Transverse colon (tissue), 4 donors: Measurements from ENCODE around the gene ABRACL. TPM values are rescaled to one million over a fixed set of nuclear protein-coding genes. Genes with fewer than 3 reads are reported as not detected.

Experiments
- DNase-seq: peaks from one replicate; pipeline ENCODE4 v3.0.0-alpha.2; 2019
- H3K27ac ChIP-seq, 4 donors: fragments of 200-600 bp; sonication (generic); 2 replicates each; pipeline ENCODE4 v1.5.1; 2016 to 2018; ENCODE audit warnings: inconsistent platforms in 4 of 4
- H3K27me3 ChIP-seq: fragments of 200-600 bp; sonication (generic); 2 replicates; pipeline ENCODE4 v1.5.1; 2017; ENCODE audit warnings: inconsistent platforms
- H3K36me3 ChIP-seq, 4 donors: fragments of 200-600 bp; sonication (generic); 2 replicates each; pipeline ENCODE4 v1.5.1; 2017 to 2019; ENCODE audit warnings: inconsistent platforms in 4 of 4
- H3K4me1 ChIP-seq, 4 donors: fragments of 200-600 bp; sonication (generic); 2 replicates each; pipeline ENCODE4 v1.5.1; 2017 to 2020; ENCODE audit warnings: inconsistent platforms in 4 of 4
- H3K4me3 ChIP-seq, 4 donors: fragments of 200-600 bp; sonication (generic); 1 replicate in 1 of 4; 2 replicates in 3 of 4; pipeline versions ENCODE4 v1.5.1 to v1.6.1; 2017 to 2019; ENCODE audit warnings: inconsistent platforms in 4 of 4
- H3K9me3 ChIP-seq, 2 donors: fragments of 200-600 bp; sonication (generic); 2 replicates each; pipeline ENCODE4 v1.5.1; 2017 to 2019; ENCODE audit warnings: inconsistent platforms in 2 of 2
- CTCF ChIP-seq, 5 experiments: fragments of 200-600 bp in 3 of 5; fragments of 450-650 bp in 2 of 5; sonication (generic) in 3 of 5; IDR thresholded peaks; 1 replicate in 2 of 5; 2 replicates in 3 of 5; pipeline ENCODE4 v1.5.1; 2016 to 2017; ENCODE audit warnings: antibody characterized with exemption in 5 of 5, inconsistent platforms in 3 of 5, mild to moderate bottlenecking in 2 of 5, moderate library complexity in 1 of 5
- EP300 ChIP-seq: sonication (generic); formaldehyde crosslinking; IDR thresholded peaks from one replicate; pipeline ENCODE4 v1.6.1; 2017; ENCODE audit warnings: antibody characterized with exemption, low read depth
- POLR2A ChIP-seq: fragments of 450-650 bp; IDR thresholded peaks from one replicate; pipeline ENCODE4 v1.6.1; 2016; ENCODE audit warnings: antibody characterized with exemption, mild to moderate bottlenecking, moderate library complexity
- POLR2AphosphoS5 ChIP-seq, 3 donors: sonication (generic); formaldehyde crosslinking; IDR thresholded peaks; one replicate each; pipeline ENCODE4 v1.6.1; 2016; ENCODE audit warnings: antibody characterized with exemption in 3 of 3
- WGBS, 2 donors: methylation state at CpG; one replicate each; pipeline ENCODE4 v1.1.5; 2018; ENCODE audit warnings: low coverage in 1 of 2; 5-methylcytosine and 5-hydroxymethylcytosine counted together
- in situ Hi-C, 4 donors: fragments of 200-750 bp; cut with MboI; loops; one replicate each; pipeline versions ENCODE4 v1.15.0 to v1.15.1; 2017; ENCODE audit warnings: low sequenced_read_pairs in 3 of 4, low pct_ligation_motif_present in 1 of 4, low pct_unique_long_range_greater_than_20kb in 1 of 4
- intact Hi-C: fragments of 100-400 bp; cut with DNase I; formaldehyde crosslinking; loops from one replicate; pipeline ENCODE4 v1.15.1; 2023; ENCODE audit warnings: low total_unique reads
- total RNA-seq, 4 donors: library from RNA; depleted of rRNA; stranded (reverse); fragments of >200 nt; gene quantifications; one replicate each; pipeline ENCODE4 v1.1.0, GENCODE V29; 2016

Gene ABRACL
- total RNA-seq, 4 donors from 2014 or later, result 26.2 to 73.5 (median 60.2) TPM; not detected in 1

GRCh38 chr6:139068846-139069245 lies 40.3 kb downstream of the ABRACL start:
- Histone ChIP-seq H3K4me1 (no peaks in the 10 kb centered on the region), H3K27me3 (no peaks in the 10 kb centered on the region), H3K36me3 (no peaks in the 10 kb centered on the region), H3K9me3 (no peaks in the 10 kb centered on the region), H3K27ac (no peak overlapping the region), H3K4me3 (no peak overlapping the region)
- 76 to 88% methylated on average over 2 of the region's 2 CpGs for WGBS, 2 donors
- DNase-seq, result no peak
- intact Hi-C loops, result no loop called here
- in situ Hi-C loops, result no loop called here
- TF ChIP-seq POLR2AphosphoS5 (IDR thresholded peaks at IDR 0.05) (no peak), CTCF (IDR thresholded peaks at IDR 0.05) (no peak), EP300 (no peak), POLR2A (no peak)

- no peaks in the 10 kb centered on the region for H3K27me3 ChIP-seq
These were observed 44.6 kb downstream of the ABRACL start for GRCh38 chr6:139073118-139073517.

GRCh38 chr6:139079018-139079417 lies 50.5 kb downstream of the ABRACL start:
- in situ Hi-C loops, result no loop called here
- no peak overlapping the region for H3K27ac ChIP-seq
- WGBS, 2 donors, result 75 to 95% methylated on average over 1 to 2 of the region's 2 CpGs
- no peaks in the 10 kb centered on the region for H3K9me3 ChIP-seq
- TF ChIP-seq POLR2AphosphoS5 (IDR thresholded peaks at IDR 0.05), result no peak
- TF ChIP-seq EP300, result no peak
- TF ChIP-seq CTCF (IDR thresholded peaks at IDR 0.05), result no peak
- no peak for TF ChIP-seq POLR2A
- no peaks in the 10 kb centered on the region for H3K4me1 ChIP-seq
- H3K36me3 ChIP-seq, result no peaks in the 10 kb centered on the region
- no peaks in the 10 kb centered on the region for H3K27me3 ChIP-seq
- no peak for DNase-seq
- intact Hi-C loops, result no loop called here
- no peak overlapping the region for H3K4me3 ChIP-seq

More at GRCh38 chr6:139073118-139073517, 44.6 kb downstream of the ABRACL start:
- no peak for TF ChIP-seq CTCF (IDR thresholded peaks at IDR 0.05)
- TF ChIP-seq POLR2A, result no peak
- no peak for TF ChIP-seq EP300
- TF ChIP-seq POLR2AphosphoS5 (IDR thresholded peaks at IDR 0.05), result no peak
- no peaks in the 10 kb centered on the region for H3K36me3 ChIP-seq
- in situ Hi-C loops (no loop called here), intact Hi-C loops (no loop called here)
- 86 to 90% methylated on average over 2 of the region's 2 CpGs for WGBS, 2 donors
- no peak for DNase-seq
- no peaks in the 10 kb centered on the region for H3K9me3 ChIP-seq
- no peaks in the 10 kb centered on the region for H3K4me1 ChIP-seq
- H3K4me3 ChIP-seq, result no peak overlapping the region
- no peak overlapping the region for H3K27ac ChIP-seq

GRCh38 chr6:139080255-139080920 lies 51.8 kb downstream of the ABRACL start:
- H3K4me3 ChIP-seq, result no peak overlapping the region
- in situ Hi-C loops (no loop called here), intact Hi-C loops (no loop called here)
- H3K36me3 ChIP-seq, result no peaks in the 10 kb centered on the region
- H3K4me1 ChIP-seq, result no peaks in the 10 kb centered on the region
- H3K27ac ChIP-seq, result no peak overlapping the region
- no peaks in the 10 kb centered on the region for H3K9me3 ChIP-seq
- DNase-seq, result no peak
- no peaks in the 10 kb centered on the region for H3K27me3 ChIP-seq
- TF ChIP-seq EP300 (no peak), POLR2AphosphoS5 (IDR thresholded peaks at IDR 0.05) (no peak), POLR2A (no peak), CTCF (IDR thresholded peaks at IDR 0.05) (no peak)
- 83 to 100% methylated on average over 1 of the region's 1 CpG for WGBS, 2 donors
